Parathyroid adenoma (tissue), 2 donors: ENCODE results near the gene SERPINA3.

ENCODE experiments used
- H2AFZ ChIP-seq: fragments of 300-600 bp; sonication (generic); one replicate; pipeline ENCODE4 v1.7.0; 2017; ENCODE audit warnings: antibody characterized with exemption, mild to moderate bottlenecking
- H3K27ac ChIP-seq: fragments of 300-600 bp; sonication (generic); one replicate; pipeline ENCODE4 v1.7.0; 2017
- H3K27me3 ChIP-seq: fragments of 300-600 bp; sonication (generic); one replicate; pipeline ENCODE4 v1.7.0; 2017; ENCODE audit warnings: low read length; ENCODE audit not compliant: control insufficient read depth, insufficient read depth
- H3K36me3 ChIP-seq: fragments of 300-600 bp; sonication (generic); one replicate; pipeline ENCODE4 v1.7.0; 2017; ENCODE audit warnings: low read length; ENCODE audit not compliant: control insufficient read depth, insufficient read depth
- H3K4me1 ChIP-seq: fragments of 300-600 bp; sonication (generic); one replicate; pipeline ENCODE4 v1.7.0; 2017; ENCODE audit warnings: control low read depth
- H3K4me2 ChIP-seq: fragments of 300-600 bp; sonication (generic); one replicate; pipeline ENCODE4 v1.7.0; 2017; ENCODE audit warnings: low read length
- H3K4me3 ChIP-seq: fragments of 300-600 bp; sonication (generic); one replicate; pipeline ENCODE4 v1.7.0; 2017; ENCODE audit warnings: low read depth, low read length
- H3K79me2 ChIP-seq: fragments of 300-600 bp; sonication (generic); one replicate; pipeline ENCODE4 v1.7.0; 2017; ENCODE audit warnings: control low read depth
- H3K9ac ChIP-seq: fragments of 300-600 bp; sonication (generic); one replicate; pipeline ENCODE4 v1.7.0; 2017; ENCODE audit warnings: mild to moderate bottlenecking
- H3K9me3 ChIP-seq: fragments of 300-600 bp; sonication (generic); one replicate; pipeline ENCODE4 v1.7.0; 2017; ENCODE audit warnings: low read length; ENCODE audit not compliant: control insufficient read depth
- CTCF ChIP-seq: fragments of 300-600 bp; sonication (generic); IDR thresholded peaks from one replicate; pipeline ENCODE4 v1.7.0; 2017; ENCODE audit warnings: antibody characterized with exemption, mild to moderate bottlenecking
- donor health status: primary hyperparathyroidism.

The SERPINA3 gene

GRCh38 chr14:94617988-94618822, 6.0 kb downstream of the SERPINA3 start:
- Histone ChIP-seq H3K4me3 (no peak overlapping the region), H3K27me3 (no peaks in the 10 kb centered on the region), H3K9me3 (no peaks in the 10 kb centered on the region), H2AFZ (no peak overlapping the region), H3K27ac (no peak overlapping the region), H3K4me1 (no peaks in the 10 kb centered on the region), H3K4me2 (no peak overlapping the region), H3K79me2 (no peaks in the 10 kb centered on the region), H3K9ac (no peak overlapping the region), H3K36me3 (no peaks in the 10 kb centered on the region)
- TF ChIP-seq CTCF, result no peak

- Histone ChIP-seq H3K4me1 (no peaks in the 10 kb centered on the region), H2AFZ (no peak overlapping the region), H3K27me3 (no peaks in the 10 kb centered on the region), H3K9me3 (no peaks in the 10 kb centered on the region), H3K36me3 (no peaks in the 10 kb centered on the region), H3K4me2 (no peak overlapping the region), H3K79me2 (no peaks in the 10 kb centered on the region), H3K4me3 (no peak overlapping the region), H3K9ac (no peak overlapping the region), H3K27ac (no peak overlapping the region)
- TF ChIP-seq CTCF, result no peak
Measured at GRCh38 chr14:94619297-94619696, 7.1 kb downstream of the SERPINA3 start.

GRCh38 chr14:94620597-94620996, 8.4 kb downstream of the SERPINA3 start:
- no peaks in the 10 kb centered on the region for H3K4me1 ChIP-seq
- H3K36me3 ChIP-seq, result no peaks in the 10 kb centered on the region
- no peak for TF ChIP-seq CTCF
- H3K4me3 ChIP-seq, result no peak overlapping the region
- no peaks in the 10 kb centered on the region for H3K9me3 ChIP-seq
- H3K9ac ChIP-seq, result no peak overlapping the region
- H3K4me2 ChIP-seq, result no peak overlapping the region
- no peaks in the 10 kb centered on the region for H3K27me3 ChIP-seq
- H3K27ac ChIP-seq, result no peak overlapping the region
- H2AFZ ChIP-seq, result no peak overlapping the region
- no peaks in the 10 kb centered on the region for H3K79me2 ChIP-seq

- H3K27ac ChIP-seq, result no peak overlapping the region
Measured at GRCh38 chr14:94621358-94622134, 9.4 kb downstream of the SERPINA3 start.

More at GRCh38 chr14:94621358-94622134, 9.4 kb downstream of the SERPINA3 start:
- Histone ChIP-seq H3K4me1 (no peaks in the 10 kb centered on the region), H3K4me2 (no peak overlapping the region), H3K27me3 (no peaks in the 10 kb centered on the region), H3K9ac (no peak overlapping the region), H3K79me2 (no peaks in the 10 kb centered on the region), H3K36me3 (no peaks in the 10 kb centered on the region), H3K4me3 (no peak overlapping the region), H2AFZ (no peak overlapping the region), H3K9me3 (no peaks in the 10 kb centered on the region)
- no peak for TF ChIP-seq CTCF
